Activated CD8-positive, alpha-beta T cell treated with anti-CD3 and anti-CD28 coated beads for 36 hours (primary cell): ENCODE data around the gene SLC8A1. TPM values are rescaled to one million over a fixed set of nuclear protein-coding genes. Genes with fewer than 3 reads are reported as not detected.

Experiments
- ATAC-seq: fragments of 200-7000 bp; cut with Tn5 transposase; one replicate; pipeline ENCODE4 v1.10.0; 2021; ENCODE audit warnings: mild to moderate bottlenecking, moderate library complexity
- CTCF ChIA-PET: fragments of 350-600 bp; sonication (Branson Sonifier 250); formaldehyde crosslinking; loops from one replicate; lab custom pipeline; 2021; ENCODE audit warnings: antibody characterized with exemption; lab: Charles Lee
- POLR2A ChIA-PET: fragments of 350-600 bp; sonication (Branson Sonifier 250); formaldehyde crosslinking; loops from one replicate; lab custom pipeline; 2021; ENCODE audit warnings: antibody characterized with exemption; lab: Charles Lee
- DNase-seq: peaks from one replicate; pipeline ENCODE4 v3.0.0-alpha.2; 2020
- H3K27ac Mint-ChIP-seq: one replicate; pipeline ENCODE4 v1.8.0; 2021; ENCODE audit warnings: mild to moderate bottlenecking, mixed read lengths
- H3K27me3 Mint-ChIP-seq: one replicate; pipeline ENCODE4 v1.8.0; 2021; ENCODE audit warnings: mixed read lengths
- H3K36me3 Mint-ChIP-seq: one replicate; pipeline ENCODE4 v1.8.0; 2021; ENCODE audit warnings: low read depth, mixed read lengths
- H3K4me1 Mint-ChIP-seq: one replicate; pipeline ENCODE4 v1.8.0; 2021; ENCODE audit warnings: low read depth, mixed read lengths
- H3K4me3 Mint-ChIP-seq: one replicate; pipeline ENCODE4 v1.8.0; 2021; ENCODE audit warnings: mild to moderate bottlenecking, moderate library complexity, mixed read lengths
- H3K9me3 Mint-ChIP-seq: one replicate; pipeline ENCODE4 v1.8.0; 2021; ENCODE audit warnings: mixed read lengths
- CTCF ChIP-seq: fragments of 200-600 bp; IDR thresholded peaks from one replicate; pipeline ENCODE4 v1.8.0; 2022; ENCODE audit warnings: antibody characterized with exemption, mild to moderate bottlenecking
- intact Hi-C: fragments of 100-400 bp; cut with micrococcal nuclease; formaldehyde crosslinking; loops from one replicate; pipeline ENCODE4 v1.10.0; 2022
- total RNA-seq, 2 experiments: library from RNA; stranded (reverse); gene quantifications; one replicate each; pipeline ENCODE4 v1.2.3, GENCODE V29; 2021

SLC8A1 gene
- total RNA-seq, 2 experiments from 2014 or later = 0.23 to 0.34 TPM

- ATAC-seq = no peak
- CTCF ChIA-PET = no interaction called here
- H3K9me3 Mint-ChIP-seq = no peaks in the 10 kb centered on the region
- no peaks in the 10 kb centered on the region for H3K4me1 Mint-ChIP-seq
- H3K4me3 Mint-ChIP-seq = no peak overlapping the region
- DNase-seq = no peak
- no peaks in the 10 kb centered on the region for H3K36me3 Mint-ChIP-seq
- intact Hi-C loops = no loop called here
- no peak for TF ChIP-seq CTCF
- POLR2A ChIA-PET = no interaction called here
- no peak overlapping the region for H3K27ac Mint-ChIP-seq
- no peaks in the 10 kb centered on the region for H3K27me3 Mint-ChIP-seq
Observed at GRCh38 chr2:40410695-40411094, 41.2 kb downstream of the SLC8A1 start.

GRCh38 chr2:40409734-40410133 lies 42.2 kb downstream of the SLC8A1 start:
- ATAC-seq (no peak), DNase-seq (no peak)
- Mint-ChIP-seq H3K9me3 (no peaks in the 10 kb centered on the region), H3K4me3 (no peak overlapping the region), H3K36me3 (no peaks in the 10 kb centered on the region), H3K27me3 (no peaks in the 10 kb centered on the region), H3K4me1 (no peaks in the 10 kb centered on the region), H3K27ac (no peak overlapping the region)
- no peak for TF ChIP-seq CTCF
- intact Hi-C loops = no loop called here
- POLR2A ChIA-PET = no interaction called here
- CTCF ChIA-PET = no interaction called here

- DNase-seq (no peak), ATAC-seq (no peak)
- ChIA-PET CTCF (no interaction called here), POLR2A (no interaction called here)
- no peak for TF ChIP-seq CTCF
- Mint-ChIP-seq H3K9me3 (no peaks in the 10 kb centered on the region), H3K36me3 (no peaks in the 10 kb centered on the region), H3K4me3 (no peak overlapping the region), H3K4me1 (no peaks in the 10 kb centered on the region), H3K27me3 (no peaks in the 10 kb centered on the region), H3K27ac (no peak overlapping the region)
- intact Hi-C loops = no loop called here
Observed at GRCh38 chr2:40406485-40407289, 45.2 kb downstream of the SLC8A1 start.

GRCh38 chr2:40405465-40405864 lies 46.4 kb downstream of the SLC8A1 start:
- Mint-ChIP-seq H3K4me1 (no peaks in the 10 kb centered on the region), H3K36me3 (no peaks in the 10 kb centered on the region), H3K9me3 (no peaks in the 10 kb centered on the region), H3K27me3 (no peaks in the 10 kb centered on the region), H3K4me3 (no peak overlapping the region), H3K27ac (no peak overlapping the region)
- ATAC-seq = no peak
- no peak for DNase-seq
- no peak for TF ChIP-seq CTCF
- ChIA-PET POLR2A (no interaction called here), CTCF (no interaction called here)
- intact Hi-C loops = no loop called here

GRCh38 chr2:40404517-40404916 lies 47.4 kb downstream of the SLC8A1 start:
- POLR2A ChIA-PET = interaction anchor here (0.7 kb wide), 1 partner anchor 35 kb away, joined by 3 read pairs; no protein-coding TSS in a partner anchor
- H3K27ac Mint-ChIP-seq = no peak overlapping the region
- no peak for TF ChIP-seq CTCF
- H3K36me3 Mint-ChIP-seq = no peaks in the 10 kb centered on the region
- no peaks in the 10 kb centered on the region for H3K4me1 Mint-ChIP-seq
- H3K27me3 Mint-ChIP-seq = no peaks in the 10 kb centered on the region
- no peak for DNase-seq
- intact Hi-C loops = no loop called here
- CTCF ChIA-PET = interaction anchor here (0.9 to 1.0 kb wide), 2 partner anchors 10 to 14 kb away, joined by 3 read pairs; no protein-coding TSS in a partner anchor
- H3K9me3 Mint-ChIP-seq = no peaks in the 10 kb centered on the region
- no peak overlapping the region for H3K4me3 Mint-ChIP-seq
- ATAC-seq = no peak
